GM23338 (cell line): ENCODE data around the gene DHX32. TPM values are rescaled to one million over a fixed set of nuclear protein-coding genes. Genes with fewer than 3 reads are reported as not detected.

Experiments used
- ATAC-seq: fragments of 200-7000 bp; cut with Tn5 transposase; 3 replicates; pipeline ENCODE4 v1.9.1; 2020
- DNase-seq: peaks from one replicate; pipeline ENCODE4 v3.0.0-alpha.2; 2015; ENCODE audit warnings: low spot score
- H2AFZ ChIP-seq: fragments of 200-600 bp; sonication (generic); 2 replicates; pipeline ENCODE4 v1.8.0; 2016; ENCODE audit warnings: antibody characterized with exemption, mild to moderate bottlenecking, moderate library complexity
- H3F3A ChIP-seq: fragments of 200-600 bp; sonication (generic); replicated peaks from 2 replicates; pipeline ENCODE4 v1.8.0; 2017; ENCODE audit warnings: antibody characterized with exemption, mixed run types, low read depth
- H3K27ac ChIP-seq: fragments of 200-600 bp; sonication (generic); 2 replicates; pipeline ENCODE4 v1.6.1; 2016; ENCODE audit warnings: low read depth
- H3K27me3 ChIP-seq: fragments of 200-600 bp; sonication (generic); 2 replicates; pipeline ENCODE4 v1.8.0; 2016; ENCODE audit warnings: mild to moderate bottlenecking, mixed run types, moderate library complexity; ENCODE audit not compliant: insufficient read depth
- H3K36me3 ChIP-seq: fragments of 200-600 bp; sonication (generic); 2 replicates; pipeline ENCODE4 v1.8.0; 2016; ENCODE audit warnings: mild to moderate bottlenecking; ENCODE audit not compliant: insufficient read depth
- H3K4me1 ChIP-seq: fragments of 200-600 bp; sonication (generic); 2 replicates; pipeline ENCODE4 v1.8.0; 2016; ENCODE audit warnings: mild to moderate bottlenecking, moderate library complexity; ENCODE audit not compliant: insufficient read depth
- H3K4me2 ChIP-seq: fragments of 200-600 bp; sonication (generic); 2 replicates; pipeline ENCODE4 v1.7.1; 2017; ENCODE audit warnings: mixed run types
- H3K4me3 ChIP-seq: fragments of 200-600 bp; sonication (generic); 2 replicates; pipeline ENCODE4 v1.6.1; 2016; ENCODE audit warnings: mixed run types
- H3K79me2 ChIP-seq: fragments of 200-600 bp; sonication (generic); replicated peaks from 2 replicates; pipeline ENCODE4 v1.8.0; 2017; ENCODE audit warnings: mild to moderate bottlenecking; ENCODE audit not compliant: insufficient read depth
- H3K9me2 ChIP-seq: fragments of 200-600 bp; sonication (generic); 2 replicates; pipeline ENCODE4 v1.8.0; 2017; ENCODE audit not compliant: insufficient read depth
- H4K20me1 ChIP-seq: fragments of 200-600 bp; sonication (generic); replicated peaks from 2 replicates; pipeline ENCODE4 v1.8.0; 2017; ENCODE audit warnings: mild to moderate bottlenecking; ENCODE audit not compliant: insufficient read depth
- H3K27ac Mint-ChIP-seq: 2 replicates; pipeline ENCODE4 v1.8.0; 2020; ENCODE audit warnings: inconsistent platforms, mild to moderate bottlenecking, moderate library complexity, mixed read lengths
- H3K27me3 Mint-ChIP-seq: 3 replicates; pipeline ENCODE4 v1.8.0; 2022; ENCODE audit warnings: low read depth, mild to moderate bottlenecking, moderate library complexity, mixed read lengths, inconsistent platforms; ENCODE audit not compliant: insufficient read depth, poor library complexity
- H3K36me3 Mint-ChIP-seq: 3 replicates; pipeline ENCODE4 v1.8.0; 2021; ENCODE audit warnings: low read depth, mild to moderate bottlenecking, inconsistent platforms, moderate library complexity, mixed read lengths
- H3K4me1 Mint-ChIP-seq: 3 replicates; pipeline ENCODE4 v1.8.0; 2020; ENCODE audit warnings: mild to moderate bottlenecking, inconsistent platforms, mixed read lengths
- H3K4me3 Mint-ChIP-seq: 3 replicates; pipeline ENCODE4 v1.8.0; 2021; ENCODE audit warnings: moderate library complexity, mild to moderate bottlenecking, inconsistent platforms, mixed read lengths
- H3K9me3 Mint-ChIP-seq: 3 replicates; pipeline ENCODE4 v1.8.0; 2020; ENCODE audit warnings: moderate library complexity, mild to moderate bottlenecking, inconsistent platforms, mixed read lengths
- CREB1 ChIP-seq: fragments of 250-450 bp; sonication (Bioruptor Pico); IDR thresholded peaks from 2 replicates; pipeline ENCODE4 v1.5.0; 2020; ENCODE audit warnings: low read depth, mild to moderate bottlenecking, moderate library complexity
- EZH2phosphoT487 ChIP-seq: fragments of 200-600 bp; sonication (generic); IDR thresholded peaks from one replicate; pipeline ENCODE4 v1.8.1; 2018; ENCODE audit warnings: antibody characterized with exemption; ENCODE audit not compliant: unreplicated experiment
- NANOG ChIP-seq: IDR thresholded peaks from 2 replicates; pipeline ENCODE4 v1.6.1; 2016; ENCODE audit warnings: antibody characterized with exemption, borderline replicate concordance
- polyA plus RNA-seq: library from polyadenylated mRNA; unstranded; fragments of >200 nt; fragmentation: Nextera tagmentation; extraction: Ambion mirVana; gene quantifications from 2 replicates; pipeline ENCODE4 v1.2.1, GENCODE V29; 2016
- total RNA-seq: library from RNA; depleted of rRNA; stranded (reverse); fragments of >200 nt; shearing (Covaris generic); gene quantifications from 2 replicates; pipeline ENCODE4 v1.2.3, GENCODE V29; 2014
- TF ChIP-seq, protein P1 (sequence below): fragments of 250-450 bp; sonication (Bioruptor Pico); IDR thresholded peaks from 2 replicates; pipeline ENCODE4 v1.5.0; 2020; ENCODE audit warnings: mild to moderate bottlenecking, moderate library complexity
- TF ChIP-seq, protein P2 (sequence below): IDR thresholded peaks from one replicate; pipeline ENCODE4 v1.6.1; 2018; ENCODE audit warnings: antibody characterized with exemption; ENCODE audit not compliant: unreplicated experiment

The DHX32 gene
- total and polyA plus RNA-seq, 2 experiments from 2014 or later, result 9.5 to 21.6 TPM

DNA sequence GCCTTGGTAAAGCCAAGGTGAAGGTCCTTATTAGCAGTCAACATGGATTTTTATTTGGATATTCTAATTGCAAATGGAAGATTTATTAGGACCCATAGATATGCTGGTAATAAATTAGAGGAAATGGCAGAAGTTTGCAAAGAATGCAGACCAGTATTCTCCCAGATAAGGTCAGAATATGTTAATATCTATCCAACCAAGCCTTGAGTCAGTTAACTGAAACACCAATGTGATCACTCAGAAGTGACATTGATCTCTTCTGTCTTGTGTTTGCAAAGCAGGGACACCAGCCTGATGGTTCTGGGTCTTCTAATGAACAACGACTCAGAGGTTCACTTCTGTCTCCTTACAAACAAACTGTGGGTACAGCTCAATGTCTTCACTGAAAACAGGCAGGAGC lies 79.5 kb downstream of the DHX32 start (continued):
- TF ChIP-seq, protein P1, sequence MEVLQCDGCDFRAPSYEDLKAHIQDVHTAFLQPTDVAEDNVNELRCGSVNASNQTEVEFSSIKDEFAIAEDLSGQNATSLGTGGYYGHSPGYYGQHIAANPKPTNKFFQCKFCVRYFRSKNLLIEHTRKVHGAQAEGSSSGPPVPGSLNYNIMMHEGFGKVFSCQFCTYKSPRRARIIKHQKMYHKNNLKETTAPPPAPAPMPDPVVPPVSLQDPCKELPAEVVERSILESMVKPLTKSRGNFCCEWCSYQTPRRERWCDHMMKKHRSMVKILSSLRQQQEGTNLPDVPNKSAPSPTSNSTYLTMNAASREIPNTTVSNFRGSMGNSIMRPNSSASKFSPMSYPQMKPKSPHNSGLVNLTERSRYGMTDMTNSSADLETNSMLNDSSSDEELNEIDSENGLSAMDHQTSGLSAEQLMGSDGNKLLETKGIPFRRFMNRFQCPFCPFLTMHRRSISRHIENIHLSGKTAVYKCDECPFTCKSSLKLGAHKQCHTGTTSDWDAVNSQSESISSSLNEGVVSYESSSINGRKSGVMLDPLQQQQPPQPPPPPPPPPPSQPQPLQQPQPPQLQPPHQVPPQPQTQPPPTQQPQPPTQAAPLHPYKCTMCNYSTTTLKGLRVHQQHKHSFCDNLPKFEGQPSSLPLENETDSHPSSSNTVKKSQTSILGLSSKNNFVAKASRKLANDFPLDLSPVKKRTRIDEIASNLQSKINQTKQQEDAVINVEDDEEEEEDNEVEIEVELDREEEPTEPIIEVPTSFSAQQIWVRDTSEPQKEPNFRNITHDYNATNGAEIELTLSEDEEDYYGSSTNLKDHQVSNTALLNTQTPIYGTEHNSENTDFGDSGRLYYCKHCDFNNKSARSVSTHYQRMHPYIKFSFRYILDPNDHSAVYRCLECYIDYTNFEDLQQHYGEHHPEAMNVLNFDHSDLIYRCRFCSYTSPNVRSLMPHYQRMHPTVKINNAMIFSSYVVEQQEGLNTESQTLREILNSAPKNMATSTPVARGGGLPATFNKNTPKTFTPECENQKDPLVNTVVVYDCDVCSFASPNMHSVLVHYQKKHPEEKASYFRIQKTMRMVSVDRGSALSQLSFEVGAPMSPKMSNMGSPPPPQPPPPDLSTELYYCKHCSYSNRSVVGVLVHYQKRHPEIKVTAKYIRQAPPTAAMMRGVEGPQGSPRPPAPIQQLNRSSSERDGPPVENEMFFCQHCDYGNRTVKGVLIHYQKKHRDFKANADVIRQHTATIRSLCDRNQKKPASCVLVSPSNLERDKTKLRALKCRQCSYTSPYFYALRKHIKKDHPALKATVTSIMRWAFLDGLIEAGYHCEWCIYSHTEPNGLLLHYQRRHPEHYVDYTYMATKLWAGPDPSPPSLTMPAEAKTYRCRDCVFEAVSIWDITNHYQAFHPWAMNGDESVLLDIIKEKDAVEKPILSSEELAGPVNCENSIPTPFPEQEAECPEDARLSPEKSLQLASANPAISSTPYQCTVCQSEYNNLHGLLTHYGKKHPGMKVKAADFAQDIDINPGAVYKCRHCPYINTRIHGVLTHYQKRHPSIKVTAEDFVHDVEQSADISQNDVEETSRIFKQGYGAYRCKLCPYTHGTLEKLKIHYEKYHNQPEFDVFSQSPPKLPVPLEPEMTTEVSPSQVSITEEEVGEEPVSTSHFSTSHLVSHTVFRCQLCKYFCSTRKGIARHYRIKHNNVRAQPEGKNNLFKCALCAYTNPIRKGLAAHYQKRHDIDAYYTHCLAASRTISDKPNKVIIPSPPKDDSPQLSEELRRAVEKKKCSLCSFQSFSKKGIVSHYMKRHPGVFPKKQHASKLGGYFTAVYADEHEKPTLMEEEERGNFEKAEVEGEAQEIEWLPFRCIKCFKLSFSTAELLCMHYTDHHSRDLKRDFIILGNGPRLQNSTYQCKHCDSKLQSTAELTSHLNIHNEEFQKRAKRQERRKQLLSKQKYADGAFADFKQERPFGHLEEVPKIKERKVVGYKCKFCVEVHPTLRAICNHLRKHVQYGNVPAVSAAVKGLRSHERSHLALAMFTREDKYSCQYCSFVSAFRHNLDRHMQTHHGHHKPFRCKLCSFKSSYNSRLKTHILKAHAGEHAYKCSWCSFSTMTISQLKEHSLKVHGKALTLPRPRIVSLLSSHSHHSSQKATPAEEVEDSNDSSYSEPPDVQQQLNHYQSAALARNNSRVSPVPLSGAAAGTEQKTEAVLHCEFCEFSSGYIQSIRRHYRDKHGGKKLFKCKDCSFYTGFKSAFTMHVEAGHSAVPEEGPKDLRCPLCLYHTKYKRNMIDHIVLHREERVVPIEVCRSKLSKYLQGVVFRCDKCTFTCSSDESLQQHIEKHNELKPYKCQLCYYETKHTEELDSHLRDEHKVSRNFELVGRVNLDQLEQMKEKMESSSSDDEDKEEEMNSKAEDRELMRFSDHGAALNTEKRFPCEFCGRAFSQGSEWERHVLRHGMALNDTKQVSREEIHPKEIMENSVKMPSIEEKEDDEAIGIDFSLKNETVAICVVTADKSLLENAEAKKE (CRISPR knock-in tag), result no peak
- TF ChIP-seq CREB1, result no peak

DNA sequence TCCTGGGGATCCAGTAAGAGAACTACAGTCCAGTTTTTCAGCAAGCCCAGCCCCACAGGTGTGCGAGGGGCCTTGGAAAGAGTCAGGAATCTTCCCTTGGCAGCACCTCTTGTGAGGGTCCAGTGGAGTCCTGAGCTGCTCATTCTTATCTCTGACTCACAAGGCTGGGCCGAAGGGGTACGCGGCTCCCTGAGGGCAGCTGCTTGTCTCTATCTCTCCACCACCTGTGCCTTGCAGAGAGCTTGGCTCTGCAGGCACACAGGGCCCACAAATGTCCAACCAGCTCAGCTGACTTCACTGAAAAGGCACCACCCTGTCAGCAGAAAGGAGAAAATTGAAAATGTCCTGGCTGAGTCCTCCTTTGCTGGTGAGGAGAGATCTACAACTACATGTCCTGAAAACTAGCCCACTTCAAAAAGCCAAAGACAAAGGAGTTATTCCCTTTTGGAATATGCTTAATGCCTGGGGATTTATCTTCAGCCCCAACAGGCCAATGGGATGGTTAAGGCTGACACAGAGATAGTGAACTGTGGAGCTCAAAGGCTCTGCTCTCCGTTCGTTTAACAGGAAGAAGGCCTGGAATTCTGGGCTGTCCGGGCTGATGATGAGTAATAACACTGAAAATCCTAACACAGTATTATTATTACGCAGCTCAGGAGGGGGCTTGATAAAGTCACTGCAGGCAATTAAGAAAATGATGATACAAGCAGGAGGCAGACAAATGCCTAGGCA lies 81.5 kb downstream of the DHX32 start:
- Mint-ChIP-seq H3K27me3 (peaks cover 1% of the 10 kb centered on the region), H3K4me1 (peaks cover 8% of the 10 kb centered on the region), H3K9me3 (no peaks in the 10 kb centered on the region), H3K4me3 (no peak overlapping the region), H3K36me3 (peaks cover 32% of the 10 kb centered on the region), H3K27ac (no peak overlapping the region)
- no peaks in the 10 kb centered on the region for H3K4me1 ChIP-seq
- H3K4me2 ChIP-seq, result no peak overlapping the region
- no peak overlapping the region for H3K27ac ChIP-seq
- peaks cover 8% of the 10 kb centered on the region; the same call in 1 of the 2 replicates for H3K9me2 ChIP-seq
- no peak overlapping the region for H3K4me3 ChIP-seq
- no peak overlapping the region for H2AFZ ChIP-seq
- H3K36me3 ChIP-seq, result no peaks in the 10 kb centered on the region
- DNase-seq, result no peak
- H3K79me2 ChIP-seq, result no peaks in the 10 kb centered on the region
- no peak for ATAC-seq
- H4K20me1 ChIP-seq, result no peaks in the 10 kb centered on the region; the same call in 1 of the 2 replicates
- H3K27me3 ChIP-seq, result no peaks in the 10 kb centered on the region
- no peaks in the 10 kb centered on the region for H3F3A ChIP-seq
- TF ChIP-seq EZH2phosphoT487 (no peak), NANOG (no peak)
- TF ChIP-seq, protein P2, sequence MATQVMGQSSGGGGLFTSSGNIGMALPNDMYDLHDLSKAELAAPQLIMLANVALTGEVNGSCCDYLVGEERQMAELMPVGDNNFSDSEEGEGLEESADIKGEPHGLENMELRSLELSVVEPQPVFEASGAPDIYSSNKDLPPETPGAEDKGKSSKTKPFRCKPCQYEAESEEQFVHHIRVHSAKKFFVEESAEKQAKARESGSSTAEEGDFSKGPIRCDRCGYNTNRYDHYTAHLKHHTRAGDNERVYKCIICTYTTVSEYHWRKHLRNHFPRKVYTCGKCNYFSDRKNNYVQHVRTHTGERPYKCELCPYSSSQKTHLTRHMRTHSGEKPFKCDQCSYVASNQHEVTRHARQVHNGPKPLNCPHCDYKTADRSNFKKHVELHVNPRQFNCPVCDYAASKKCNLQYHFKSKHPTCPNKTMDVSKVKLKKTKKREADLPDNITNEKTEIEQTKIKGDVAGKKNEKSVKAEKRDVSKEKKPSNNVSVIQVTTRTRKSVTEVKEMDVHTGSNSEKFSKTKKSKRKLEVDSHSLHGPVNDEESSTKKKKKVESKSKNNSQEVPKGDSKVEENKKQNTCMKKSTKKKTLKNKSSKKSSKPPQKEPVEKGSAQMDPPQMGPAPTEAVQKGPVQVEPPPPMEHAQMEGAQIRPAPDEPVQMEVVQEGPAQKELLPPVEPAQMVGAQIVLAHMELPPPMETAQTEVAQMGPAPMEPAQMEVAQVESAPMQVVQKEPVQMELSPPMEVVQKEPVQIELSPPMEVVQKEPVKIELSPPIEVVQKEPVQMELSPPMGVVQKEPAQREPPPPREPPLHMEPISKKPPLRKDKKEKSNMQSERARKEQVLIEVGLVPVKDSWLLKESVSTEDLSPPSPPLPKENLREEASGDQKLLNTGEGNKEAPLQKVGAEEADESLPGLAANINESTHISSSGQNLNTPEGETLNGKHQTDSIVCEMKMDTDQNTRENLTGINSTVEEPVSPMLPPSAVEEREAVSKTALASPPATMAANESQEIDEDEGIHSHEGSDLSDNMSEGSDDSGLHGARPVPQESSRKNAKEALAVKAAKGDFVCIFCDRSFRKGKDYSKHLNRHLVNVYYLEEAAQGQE, result no peak
